HG02852 (cell line): ENCODE measurements around the gene HGS.
"Not testable (repeated sequence)": the region's sequence is repeated elsewhere in the genome, so short reads cannot be mapped to it uniquely, and the experiment has no call there.

Experiments used
- ATAC-seq: cut with Tn5 transposase; IDR thresholded peaks from one replicate; pipeline ENCODE4 v1.9.1; 2021; ENCODE audit warnings: mild to moderate bottlenecking, moderate library complexity; ENCODE audit not compliant: unreplicated experiment

Gene HGS

GRCh38 chr17:81738801-81739393 lies 55.1 kb downstream of the HGS start:
- ATAC-seq = no peak

- ATAC-seq = not testable (repeated sequence)
Measured at GRCh38 chr17:81739593-81739992, 55.8 kb downstream of the HGS start.

GRCh38 chr17:81740395-81740961 lies 56.7 kb downstream of the HGS start:
- ATAC-seq = no peak

GRCh38 chr17:81741049-81741593 lies 57.3 kb downstream of the HGS start:
- no peak for ATAC-seq

GRCh38 chr17:81741594-81742452 lies 58.0 kb downstream of the HGS start:
- ATAC-seq = no peak
